Retina (tissue), 1 donor: ENCODE data around the gene CEBPZOS.
"Not testable (repeated sequence)": the region's sequence is repeated elsewhere in the genome, so short reads cannot be mapped to it uniquely, and the experiment has no call there.

ENCODE experiments used
- DNase-seq: peaks from one replicate; pipeline ENCODE4 v3.0.0-alpha.2; 2016

The CEBPZOS gene

GRCh38 chr2:37191747-37192146 lies 4.5 kb upstream of the CEBPZOS start:
- no peak for DNase-seq

- no peak for DNase-seq
Measured at GRCh38 chr2:37192551-37192950, 3.7 kb upstream of the CEBPZOS start.

GRCh38 chr2:37195862-37196319 lies 405 bp upstream of the CEBPZOS start:
- not testable (repeated sequence) for DNase-seq

GRCh38 chr2:37198681-37199065 lies 2.4 kb downstream of the CEBPZOS start:
- DNase-seq = no peak

GRCh38 chr2:37201208-37201607 lies 4.9 kb downstream of the CEBPZOS start:
- DNase-seq = no peak

DNA sequence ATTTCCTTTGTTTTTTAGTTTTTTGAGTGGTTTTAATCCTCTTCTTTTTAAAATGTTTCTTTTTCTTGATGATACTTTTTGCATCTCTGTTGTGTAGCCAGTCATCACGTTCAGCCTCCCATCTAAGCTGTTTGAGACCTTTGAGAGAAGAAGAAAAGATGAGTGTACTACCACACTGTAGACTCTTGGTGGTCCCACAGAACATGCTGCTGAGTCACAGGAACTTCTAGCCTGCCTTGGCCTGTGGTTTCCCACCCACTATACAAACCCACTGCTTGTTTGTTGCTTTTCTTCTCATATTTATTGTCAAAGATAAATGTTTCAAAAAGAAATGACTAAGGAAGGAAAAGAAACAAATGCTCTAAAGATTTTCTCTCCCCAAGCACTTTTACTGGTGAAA lies 5.5 kb downstream of the CEBPZOS start:
- no peak for DNase-seq

- DNase-seq = no peak
Measured at GRCh38 chr2:37203708-37204107, 7.4 kb downstream of the CEBPZOS start.

- DNase-seq = not testable (repeated sequence)
Measured at GRCh38 chr2:37205071-37205661, 8.9 kb downstream of the CEBPZOS start.

DNA sequence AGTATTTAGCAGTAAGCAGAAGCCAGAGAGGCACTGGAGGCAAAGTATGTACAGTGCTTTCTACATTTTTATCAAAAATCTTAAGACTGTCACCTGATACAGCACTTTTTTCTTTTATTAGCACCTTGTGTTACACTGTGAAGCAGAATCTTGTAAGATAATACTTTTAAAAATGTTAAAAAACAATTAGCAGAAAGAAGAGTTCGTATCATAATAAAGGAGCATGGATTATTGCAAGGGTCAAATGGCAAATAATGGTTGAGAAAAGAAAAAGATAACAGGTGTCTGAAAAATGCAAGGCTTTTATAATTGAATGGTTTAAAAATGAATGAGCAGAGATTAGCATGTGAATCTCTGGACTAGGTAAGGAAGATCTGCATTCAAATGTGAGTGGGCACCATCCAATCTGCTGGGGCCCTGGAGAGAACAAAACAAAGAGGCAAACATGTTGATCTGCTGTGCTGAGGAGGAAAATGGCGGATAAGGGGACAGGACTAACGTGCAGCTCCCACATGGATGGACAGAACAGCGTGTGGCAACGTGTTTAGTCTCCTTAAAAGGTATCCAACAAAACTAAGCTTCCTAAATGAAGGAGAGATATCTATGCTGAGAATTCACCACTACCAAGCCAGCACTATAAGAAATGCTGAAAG lies 9.5 kb downstream of the CEBPZOS start:
- no peak for DNase-seq

DNA sequence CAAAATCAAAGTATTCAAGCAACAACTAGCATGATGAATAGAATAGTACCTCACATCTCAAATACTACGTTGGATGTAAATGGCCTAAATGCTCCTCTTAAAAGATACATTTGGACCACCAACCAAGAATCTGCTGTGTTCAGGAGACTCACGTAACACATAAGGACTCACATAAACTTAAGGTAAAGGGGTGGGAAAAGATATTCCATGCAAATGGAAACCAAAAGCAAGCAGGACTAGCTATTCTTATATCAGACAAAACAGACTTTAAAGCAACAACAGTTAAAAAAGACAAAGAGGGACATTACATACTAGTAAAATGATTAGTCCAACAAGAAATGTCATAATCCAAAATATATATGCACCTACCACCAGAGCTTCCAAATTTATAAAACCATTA lies 10.5 kb downstream of the CEBPZOS start:
- not testable (repeated sequence) for DNase-seq

GRCh38 chr2:37211212-37211611 lies 14.9 kb downstream of the CEBPZOS start:
- DNase-seq = no peak

GRCh38 chr2:37211939-37212338 lies 15.6 kb downstream of the CEBPZOS start:
- no peak for DNase-seq

GRCh38 chr2:37215250-37215649 lies 19.0 kb downstream of the CEBPZOS start:
- DNase-seq = no peak

- DNase-seq = no peak
Measured at GRCh38 chr2:37219046-37219445, 22.8 kb downstream of the CEBPZOS start.

- DNase-seq = no peak
Measured at GRCh38 chr2:37223131-37223530, 26.8 kb downstream of the CEBPZOS start.

DNA sequence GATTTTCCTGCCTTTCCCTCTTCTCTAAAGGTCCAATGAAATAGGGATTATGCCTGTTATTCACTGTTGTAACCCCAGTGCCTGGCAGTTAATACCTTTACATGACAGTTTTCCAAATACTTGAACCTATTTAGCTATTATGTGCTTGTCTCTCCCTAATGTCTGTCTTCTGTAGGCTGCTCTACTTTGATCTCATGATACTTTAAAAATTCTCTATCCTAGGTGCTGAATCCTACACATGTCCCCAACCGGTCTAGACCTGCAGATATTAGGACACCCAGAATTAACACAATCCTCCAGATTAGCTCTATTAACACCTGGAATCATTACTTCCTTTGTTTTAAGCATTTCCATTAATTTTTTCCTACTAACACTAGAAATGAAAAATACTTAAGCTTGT lies 27.8 kb downstream of the CEBPZOS start:
- no peak for DNase-seq

GRCh38 chr2:37225129-37225528 lies 28.8 kb downstream of the CEBPZOS start:
- DNase-seq = not testable (repeated sequence)

DNA sequence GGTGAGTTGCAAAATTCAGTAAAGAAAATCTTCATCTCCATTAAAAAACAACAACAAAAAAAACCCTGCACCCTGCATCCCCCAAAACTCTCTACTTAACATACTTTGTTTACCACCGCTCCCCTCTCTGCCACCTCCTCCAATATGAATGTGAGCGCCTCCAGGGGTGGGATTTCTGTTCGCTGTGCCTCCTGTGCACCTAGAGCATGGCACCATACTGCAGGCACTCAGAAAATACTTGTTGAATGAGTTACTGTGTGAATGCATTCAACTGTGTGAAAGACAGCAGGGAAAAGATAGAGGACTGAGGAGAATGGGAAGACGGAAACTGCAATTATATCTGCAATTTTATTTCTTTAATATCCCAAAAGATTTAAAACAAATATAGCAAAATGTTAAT lies 30.6 kb downstream of the CEBPZOS start:
- DNase-seq = no peak

GRCh38 chr2:37228788-37229187 lies 32.5 kb downstream of the CEBPZOS start:
- no peak for DNase-seq

- no peak for DNase-seq
Measured at GRCh38 chr2:37230581-37230980, 34.3 kb downstream of the CEBPZOS start.

GRCh38 chr2:37231241-37232130 lies 35.2 kb downstream of the CEBPZOS start, which contains the start of the genes CEBPZ and NDUFAF7:
Gene CEBPZ, minus strand, starts transcription at chr2:37231596. Its CDS starts 29 bp downstream, at chr2:37231567.
Gene NDUFAF7, plus strand, starts transcription at chr2:37231658. Its CDS starts 48 bp downstream, at chr2:37231706.
- peak; percentile 94 for DNase-seq

DNA sequence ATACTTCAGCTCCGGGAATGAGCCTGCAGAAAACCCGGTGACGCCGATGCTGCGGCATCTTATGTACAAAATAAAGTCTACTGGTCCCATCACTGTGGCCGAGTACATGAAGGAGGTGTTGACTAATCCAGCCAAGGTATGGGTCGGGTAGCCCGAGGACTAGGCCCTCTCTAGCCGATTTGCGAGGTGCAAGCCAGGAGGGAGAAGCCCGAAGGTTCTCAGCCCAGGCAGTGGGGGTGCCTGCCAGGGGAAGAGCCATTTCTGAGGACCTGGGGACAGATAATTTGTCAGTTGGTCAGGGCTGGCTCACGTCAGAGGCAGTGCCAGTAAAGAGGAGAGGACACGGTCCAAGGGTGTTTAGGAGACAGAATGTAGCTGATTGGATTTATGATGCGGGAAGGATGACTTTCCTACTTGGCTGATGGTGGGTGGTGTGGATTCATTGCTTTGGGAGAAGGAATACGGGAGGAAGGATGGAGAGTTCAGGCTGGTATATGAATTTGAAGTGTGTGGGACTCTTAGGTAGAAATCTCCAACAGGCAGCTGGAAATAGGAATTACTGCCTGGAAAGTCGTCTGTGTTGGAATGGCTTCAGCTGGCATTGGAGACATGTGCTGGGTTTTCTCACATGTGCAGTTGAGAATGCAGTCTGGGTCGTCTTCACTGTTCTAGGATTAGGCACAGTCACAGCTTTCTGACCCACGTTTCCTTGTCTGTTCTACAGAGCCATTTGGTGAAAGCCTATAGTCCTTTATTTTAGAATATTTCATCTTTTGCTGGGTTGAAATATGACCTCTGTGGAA lies 36.0 kb downstream of the CEBPZOS start:
- no peak for DNase-seq

DNA sequence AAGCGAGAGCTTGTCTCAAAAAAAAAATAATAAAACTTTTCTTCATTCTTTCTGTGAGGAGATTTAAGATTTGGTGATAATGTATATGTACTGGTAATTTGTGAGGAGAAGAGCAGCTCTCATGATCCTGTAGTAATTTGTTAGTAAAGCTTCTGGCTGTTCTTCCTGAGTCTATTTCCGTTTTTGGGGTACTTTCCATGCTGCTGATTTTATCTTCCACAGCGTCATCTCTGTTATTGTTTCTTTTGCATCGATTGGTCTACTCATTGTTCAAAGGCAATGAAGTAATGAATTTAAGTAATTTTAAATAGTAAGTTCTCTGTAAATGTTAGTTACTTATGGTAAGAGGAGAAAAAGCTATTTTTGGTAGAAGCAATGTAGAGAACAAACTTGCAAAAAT lies 47.1 kb downstream of the CEBPZOS start:
- no peak for DNase-seq
